ENCODE data around the gene AGPAT4. TPM values are rescaled to one million over a fixed set of nuclear protein-coding genes. Genes with fewer than 3 reads are reported as not detected.

Gene AGPAT4
- polyA plus RNA-seq, 2 of the 4 experiments (the other 2 are of a cell fraction): 2.1 to 3.7 TPM

DNA sequence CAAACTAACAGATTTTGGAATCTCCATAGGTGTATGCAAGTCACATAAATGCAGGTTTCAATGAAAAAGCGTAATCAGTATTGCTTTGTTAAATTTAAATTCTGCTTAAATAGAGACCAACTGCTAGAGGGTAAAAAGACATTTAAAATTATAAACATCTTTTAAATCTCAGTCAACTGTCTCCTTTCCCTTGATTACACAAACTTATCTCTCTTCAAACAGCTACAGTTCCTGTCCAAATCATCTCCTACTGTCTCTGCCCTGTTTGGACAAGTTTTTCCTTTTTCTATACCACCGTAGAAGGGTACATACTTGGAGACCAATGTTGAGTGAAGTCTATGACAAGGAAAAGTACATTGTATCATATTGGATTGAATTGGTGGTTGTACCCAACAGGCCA, 43.5 kb downstream of the AGPAT4 start:
- DNase-seq (ENCODE audit: low read depth in 1 of 2, low spot score in 1 of 2) (no peak), ATAC-seq (no peak), FAIRE-seq (no peak)
- H3K9me3 ChIP-seq: no peaks in the 10 kb centered on the region
- H3K4me3 ChIP-seq: no peak overlapping the region
- peaks cover 14% of the 10 kb centered on the region; the same call in 2 of the 3 replicates for H3K4me1 ChIP-seq
- 92% methylated on average over 2 of the region's 2 CpGs for WGBS (ENCODE audit: missing lambda C conversion rate)
- no peak overlapping the region for H3K4me2 ChIP-seq
- CTCF ChIA-PET: interaction anchor here (0.5 kb wide), 1 partner anchor 134 kb away, joined by 4 read pairs; no protein-coding TSS in a partner anchor
- POLR2A ChIA-PET: no interaction called here
- TF ChIP-seq EHF (CRISPR knock-in tag; IDR thresholded peaks at IDR 0.05) (no peak), KDM1A (IDR thresholded peaks at IDR 0.05; ENCODE audit: low read depth) (no peak), PHF8 (IDR thresholded peaks at IDR 0.05; ENCODE audit: borderline replicate concordance, low read depth) (no peak), HEYL (CRISPR knock-in tag; IDR thresholded peaks at IDR 0.05) (no peak), REST (IDR thresholded peaks at IDR 0.05) (no peak), FOSB (CRISPR knock-in tag; IDR thresholded peaks at IDR 0.05) (no peak), MAZ (IDR thresholded peaks at IDR 0.05; ENCODE audit: borderline replicate concordance, low read depth, low read length) (no peak), ELK1 (IDR thresholded peaks at IDR 0.05; ENCODE audit: low read depth, low read length) (no peak), GATA3 (IDR thresholded peaks at IDR 0.05; ENCODE audit: borderline replicate concordance) (no peak), NPAS2 (CRISPR knock-in tag; IDR thresholded peaks at IDR 0.05; ENCODE audit: borderline replicate concordance) (no peak), HOXA7 (CRISPR knock-in tag; IDR thresholded peaks at IDR 0.05) (no peak), RNF2 (IDR thresholded peaks at IDR 0.05; ENCODE audit: borderline replicate concordance, low read depth) (no peak), EP300 (IDR thresholded peaks at IDR 0.05) (no peak), TP53 (CRISPR knock-in tag; IDR thresholded peaks at IDR 0.05) (no peak), ZNF302 (CRISPR knock-in tag; IDR thresholded peaks at IDR 0.05) (no peak), HOXB13 (CRISPR knock-in tag; IDR thresholded peaks at IDR 0.05; ENCODE audit: low read depth) (no peak), RAD21 (conservative IDR thresholded peaks at IDR 0.05 in 1 of 2, IDR thresholded peaks at IDR 0.05 in 1 of 2) (no peak)
- TF ChIP-seq, protein P1, sequence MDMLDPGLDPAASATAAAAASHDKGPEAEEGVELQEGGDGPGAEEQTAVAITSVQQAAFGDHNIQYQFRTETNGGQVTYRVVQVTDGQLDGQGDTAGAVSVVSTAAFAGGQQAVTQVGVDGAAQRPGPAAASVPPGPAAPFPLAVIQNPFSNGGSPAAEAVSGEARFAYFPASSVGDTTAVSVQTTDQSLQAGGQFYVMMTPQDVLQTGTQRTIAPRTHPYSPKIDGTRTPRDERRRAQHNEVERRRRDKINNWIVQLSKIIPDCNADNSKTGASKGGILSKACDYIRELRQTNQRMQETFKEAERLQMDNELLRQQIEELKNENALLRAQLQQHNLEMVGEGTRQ (IDR thresholded peaks at IDR 0.05): no peak
- TF ChIP-seq, protein P2, sequence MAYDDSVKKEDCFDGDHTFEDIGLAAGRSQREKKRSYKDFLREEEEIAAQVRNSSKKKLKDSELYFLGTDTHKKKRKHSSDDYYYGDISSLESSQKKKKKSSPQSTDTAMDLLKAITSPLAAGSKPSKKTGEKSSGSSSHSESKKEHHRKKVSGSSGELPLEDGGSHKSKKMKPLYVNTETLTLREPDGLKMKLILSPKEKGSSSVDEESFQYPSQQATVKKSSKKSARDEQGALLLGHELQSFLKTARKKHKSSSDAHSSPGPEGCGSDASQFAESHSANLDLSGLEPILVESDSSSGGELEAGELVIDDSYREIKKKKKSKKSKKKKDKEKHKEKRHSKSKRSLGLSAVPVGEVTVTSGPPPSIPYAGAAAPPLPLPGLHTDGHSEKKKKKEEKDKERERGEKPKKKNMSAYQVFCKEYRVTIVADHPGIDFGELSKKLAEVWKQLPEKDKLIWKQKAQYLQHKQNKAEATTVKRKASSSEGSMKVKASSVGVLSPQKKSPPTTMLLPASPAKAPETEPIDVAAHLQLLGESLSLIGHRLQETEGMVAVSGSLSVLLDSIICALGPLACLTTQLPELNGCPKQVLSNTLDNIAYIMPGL (CRISPR knock-in tag; IDR thresholded peaks at IDR 0.05; ENCODE audit: borderline replicate concordance): no peak
- H3K27ac ChIP-seq: no peak overlapping the region

Data from A549 (cell line).